ENCODE data around the gene APPL2.

Gene APPL2

GRCh38 chr12:105219261-105220028, 16.5 kb downstream of the APPL2 start:
- no peak for ATAC-seq
- TF ChIP-seq ARNTL (CRISPR knock-in tag; IDR thresholded peaks at IDR 0.05; ENCODE audit: borderline replicate concordance, low read depth) (no peak), ZNF8 (CRISPR knock-in tag; IDR thresholded peaks at IDR 0.05) (no peak), PATZ1 (CRISPR knock-in tag; IDR thresholded peaks at IDR 0.05; ENCODE audit: borderline replicate concordance) (no peak), CREB5 (CRISPR knock-in tag; IDR thresholded peaks at IDR 0.05; ENCODE audit: low read depth) (no peak), ZFP30 (CRISPR knock-in tag; IDR thresholded peaks at IDR 0.05) (no peak), ZFP3 (CRISPR knock-in tag; IDR thresholded peaks at IDR 0.05) (no peak), POU6F1 (CRISPR knock-in tag; IDR thresholded peaks at IDR 0.05; ENCODE audit: borderline replicate concordance, low read depth) (no peak), CSDC2 (CRISPR knock-in tag; IDR thresholded peaks at IDR 0.05) (no peak), ZNF565 (CRISPR knock-in tag; conservative IDR thresholded peaks at IDR 0.05; ENCODE audit: low read depth) (no peak), ZNF70 (CRISPR knock-in tag; IDR thresholded peaks at IDR 0.05) (no peak), ZC3H10 (CRISPR knock-in tag; IDR thresholded peaks at IDR 0.05) (no peak), ISL1 (CRISPR knock-in tag; IDR thresholded peaks at IDR 0.05) (no peak), RARB (CRISPR knock-in tag; IDR thresholded peaks at IDR 0.05) (no peak), TCF4 (CRISPR knock-in tag; IDR thresholded peaks at IDR 0.05; ENCODE audit: borderline replicate concordance) (no peak), SNAI2 (CRISPR knock-in tag; IDR thresholded peaks at IDR 0.05) (no peak), BACH2 (CRISPR knock-in tag; IDR thresholded peaks at IDR 0.05; ENCODE audit: borderline replicate concordance) (no peak), PPARA (CRISPR knock-in tag; IDR thresholded peaks at IDR 0.05; ENCODE audit: borderline replicate concordance) (no peak), GLIS3 (CRISPR knock-in tag; IDR thresholded peaks at IDR 0.05) (no peak), ESRRG (CRISPR knock-in tag; IDR thresholded peaks at IDR 0.05) (no peak), TSHZ2 (CRISPR knock-in tag; IDR thresholded peaks at IDR 0.05) (no peak)

- ATAC-seq = no peak; the same call in 2 of the 3 replicates
- TF ChIP-seq BACH2 (CRISPR knock-in tag; IDR thresholded peaks at IDR 0.05; ENCODE audit: borderline replicate concordance) (no peak), TSHZ2 (CRISPR knock-in tag; IDR thresholded peaks at IDR 0.05) (no peak), PPARA (CRISPR knock-in tag; IDR thresholded peaks at IDR 0.05; ENCODE audit: borderline replicate concordance) (no peak), ZC3H10 (CRISPR knock-in tag; IDR thresholded peaks at IDR 0.05) (no peak), OSR1 (CRISPR knock-in tag; IDR thresholded peaks at IDR 0.05) (no peak), PATZ1 (CRISPR knock-in tag; IDR thresholded peaks at IDR 0.05; ENCODE audit: borderline replicate concordance) (no peak), CSRNP3 (CRISPR knock-in tag; IDR thresholded peaks at IDR 0.05) (no peak), ARNTL (CRISPR knock-in tag; IDR thresholded peaks at IDR 0.05; ENCODE audit: borderline replicate concordance, low read depth) (no peak), SNAI2 (CRISPR knock-in tag; IDR thresholded peaks at IDR 0.05) (no peak), ZFP30 (CRISPR knock-in tag; IDR thresholded peaks at IDR 0.05) (no peak), ISL1 (CRISPR knock-in tag; IDR thresholded peaks at IDR 0.05) (no peak), CSDC2 (CRISPR knock-in tag; IDR thresholded peaks at IDR 0.05) (no peak), CREB5 (CRISPR knock-in tag; IDR thresholded peaks at IDR 0.05; ENCODE audit: low read depth) (no peak), RARB (CRISPR knock-in tag; IDR thresholded peaks at IDR 0.05) (no peak), ESRRG (CRISPR knock-in tag; IDR thresholded peaks at IDR 0.05) (no peak), TCF4 (CRISPR knock-in tag; IDR thresholded peaks at IDR 0.05; ENCODE audit: borderline replicate concordance) (no peak), ZNF70 (CRISPR knock-in tag; IDR thresholded peaks at IDR 0.05) (no peak)
Measured at GRCh38 chr12:105218434-105218833, 17.5 kb downstream of the APPL2 start.
